Measurements from ENCODE around the gene MAP2K1.

GRCh38 chr15:66389098-66389858, 2.6 kb downstream of the MAP2K1 start:
- TF ChIP-seq POLR2A (IDR thresholded peaks at IDR 0.05) (no peak), CTCF (IDR thresholded peaks at IDR 0.05) (no peak)
